ENCODE results near the gene ULK4.
A peak's percentile ranks its signal among the peaks of the same experiment; 100 is the strongest.

DNA sequence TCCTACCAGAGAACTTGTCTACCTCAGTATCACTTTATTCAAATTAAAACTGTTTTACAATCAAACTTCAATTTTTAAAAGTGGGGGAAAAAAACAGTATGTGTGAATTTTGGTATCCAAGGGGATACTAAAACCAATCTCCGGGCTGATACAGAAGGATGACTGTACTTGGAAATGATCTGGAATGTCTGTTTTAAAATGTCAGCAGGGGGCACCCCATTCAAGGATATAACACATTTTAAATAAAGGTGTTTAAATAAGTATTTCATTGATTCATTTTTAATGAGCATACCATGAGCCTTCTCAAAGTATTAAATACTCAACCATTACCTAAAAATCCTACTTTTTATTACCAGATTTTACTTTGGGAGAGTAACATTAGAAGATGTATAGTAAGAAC is 67.9 kb downstream of the ULK4 start:
- TF ChIP-seq, protein P1, sequence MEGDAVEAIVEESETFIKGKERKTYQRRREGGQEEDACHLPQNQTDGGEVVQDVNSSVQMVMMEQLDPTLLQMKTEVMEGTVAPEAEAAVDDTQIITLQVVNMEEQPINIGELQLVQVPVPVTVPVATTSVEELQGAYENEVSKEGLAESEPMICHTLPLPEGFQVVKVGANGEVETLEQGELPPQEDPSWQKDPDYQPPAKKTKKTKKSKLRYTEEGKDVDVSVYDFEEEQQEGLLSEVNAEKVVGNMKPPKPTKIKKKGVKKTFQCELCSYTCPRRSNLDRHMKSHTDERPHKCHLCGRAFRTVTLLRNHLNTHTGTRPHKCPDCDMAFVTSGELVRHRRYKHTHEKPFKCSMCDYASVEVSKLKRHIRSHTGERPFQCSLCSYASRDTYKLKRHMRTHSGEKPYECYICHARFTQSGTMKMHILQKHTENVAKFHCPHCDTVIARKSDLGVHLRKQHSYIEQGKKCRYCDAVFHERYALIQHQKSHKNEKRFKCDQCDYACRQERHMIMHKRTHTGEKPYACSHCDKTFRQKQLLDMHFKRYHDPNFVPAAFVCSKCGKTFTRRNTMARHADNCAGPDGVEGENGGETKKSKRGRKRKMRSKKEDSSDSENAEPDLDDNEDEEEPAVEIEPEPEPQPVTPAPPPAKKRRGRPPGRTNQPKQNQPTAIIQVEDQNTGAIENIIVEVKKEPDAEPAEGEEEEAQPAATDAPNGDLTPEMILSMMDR (conservative IDR thresholded peaks at IDR 0.05; ENCODE audit: low read length), result peak; percentile 72
- TF ChIP-seq EZH2phosphoT487 (IDR thresholded peaks at IDR 0.05; ENCODE audit: borderline replicate concordance), result no peak
